Mucosa of descending colon (tissue), 3 donors: Measurements from ENCODE around the gene RBFOX2. TPM values are rescaled to one million over a fixed set of nuclear protein-coding genes. Genes with fewer than 3 reads are reported as not detected.

ENCODE experiments used
- ATAC-seq: fragments of 200-7000 bp; cut with Tn5 transposase; one replicate; pipeline ENCODE4 v1.9.1; 2020; ENCODE audit warnings: mild to moderate bottlenecking, moderate library complexity
- DNase-seq, 3 donors: peaks; one replicate each; pipeline ENCODE4 v3.0.0-alpha.2; 2020
- H3K36me3 ChIP-seq: fragments of 200-600 bp; one replicate; pipeline ENCODE4 v1.8.0; 2021; ENCODE audit warnings: low read depth, mild to moderate bottlenecking
- H3K4me1 ChIP-seq: fragments of 200-600 bp; one replicate; pipeline ENCODE4 v1.8.0; 2021; ENCODE audit warnings: low read depth, mild to moderate bottlenecking
- H3K4me3 ChIP-seq: fragments of 200-600 bp; one replicate; pipeline ENCODE4 v1.8.0; 2021; ENCODE audit warnings: mild to moderate bottlenecking
- H3K9me3 ChIP-seq: fragments of 200-600 bp; one replicate; pipeline ENCODE4 v1.8.0; 2021; ENCODE audit warnings: mild to moderate bottlenecking
- CTCF ChIP-seq: fragments of 200-600 bp; IDR thresholded peaks from one replicate; pipeline ENCODE4 v1.8.0; 2022; ENCODE audit warnings: antibody characterized with exemption, mild to moderate bottlenecking
- intact Hi-C, 2 donors: fragments of 100-400 bp; cut with DNase I in 1 of 2; cut with micrococcal nuclease in 1 of 2; formaldehyde crosslinking; loops; one replicate each; pipeline versions ENCODE4 v1.11.0 to v1.11.1; 2022; cut with DNase I, micrococcal nuclease
- total RNA-seq, 3 donors: library from RNA; stranded (reverse); fragmentation: NEBNext Ultra II Directional in 2 of 3; extraction: Animal tissue kit (Norgen Biotek cat#: 25700) in 2 of 3; gene quantifications; one replicate each; pipeline versions ENCODE4 v1.2.1 to v1.2.4, GENCODE V29; 2021 to 2023
- donor health status: DM: no; HTN: no; CAD: no; lungs with moderate emphysema.
- donor health status: DM: no; HTN: no; CAD: no.
- donor health status: DM: no; HTN: yes; CAD: no.

Gene RBFOX2
- total RNA-seq, 3 donors from 2014 or later: 46.0 to 141 (median 46.2) TPM

- no peak overlapping the region for H3K4me3 ChIP-seq
- intact Hi-C loops: no loop called here
- no peaks in the 10 kb centered on the region for H3K36me3 ChIP-seq
- DNase-seq (no peak), ATAC-seq (no peak)
- TF ChIP-seq CTCF: no peak
- no peaks in the 10 kb centered on the region for H3K9me3 ChIP-seq
- no peaks in the 10 kb centered on the region for H3K4me1 ChIP-seq
These were observed 251.2 kb downstream of the RBFOX2 start for GRCh38 chr22:35777335-35777975.

GRCh38 chr22:35775339-35775738, 253.3 kb downstream of the RBFOX2 start:
- TF ChIP-seq CTCF: no peak
- H3K9me3 ChIP-seq: no peaks in the 10 kb centered on the region
- no peak for ATAC-seq
- no peaks in the 10 kb centered on the region for H3K4me1 ChIP-seq
- no peak for DNase-seq
- H3K4me3 ChIP-seq: no peak overlapping the region
- intact Hi-C loops: no loop called here
- no peaks in the 10 kb centered on the region for H3K36me3 ChIP-seq

- no peak for TF ChIP-seq CTCF
- no peaks in the 10 kb centered on the region for H3K9me3 ChIP-seq
- H3K4me3 ChIP-seq: no peak overlapping the region
- intact Hi-C loops: no loop called here
- ATAC-seq (no peak), DNase-seq (no peak)
- H3K36me3 ChIP-seq: no peaks in the 10 kb centered on the region
- no peaks in the 10 kb centered on the region for H3K4me1 ChIP-seq
These were observed 258.6 kb downstream of the RBFOX2 start for GRCh38 chr22:35769974-35770373.

GRCh38 chr22:35766654-35767580, 261.7 kb downstream of the RBFOX2 start:
- ATAC-seq (no peak), DNase-seq (no peak)
- intact Hi-C loops: no loop called here
- no peak overlapping the region for H3K4me3 ChIP-seq
- no peak for TF ChIP-seq CTCF
- no peaks in the 10 kb centered on the region for H3K4me1 ChIP-seq
- H3K9me3 ChIP-seq: no peaks in the 10 kb centered on the region
- no peaks in the 10 kb centered on the region for H3K36me3 ChIP-seq

GRCh38 chr22:35761037-35761436, 267.6 kb downstream of the RBFOX2 start:
- ATAC-seq (no peak), DNase-seq (no peak)
- Histone ChIP-seq H3K36me3 (no peaks in the 10 kb centered on the region), H3K4me1 (no peaks in the 10 kb centered on the region), H3K4me3 (no peak overlapping the region), H3K9me3 (no peaks in the 10 kb centered on the region)
- no peak for TF ChIP-seq CTCF
- intact Hi-C loops: no loop called here
